Aorta (tissue), 5 donors: ENCODE measurements around the gene SOX8. TPM values are rescaled to one million over a fixed set of nuclear protein-coding genes. Genes with fewer than 3 reads are reported as not detected.

Experiments used
- ATAC-seq: fragments of 200-7000 bp; cut with Tn5 transposase; one replicate; pipeline ENCODE4 v1.9.1; 2022; ENCODE audit warnings: moderate library complexity; ENCODE audit not compliant: low FRiP score
- DNase-seq, 2 donors: peaks; one replicate each; pipeline ENCODE4 v3.0.0-alpha.2; 2020
- H3K27ac ChIP-seq, 2 donors: one replicate each; pipeline ENCODE4 v1.5.1; 2013; ENCODE audit warnings: low read length in 2 of 2, mild to moderate bottlenecking in 2 of 2, moderate library complexity in 2 of 2, control low read depth in 1 of 2, inconsistent platforms in 1 of 2, low read depth in 1 of 2
- H3K27me3 ChIP-seq, 2 donors: one replicate each; pipeline ENCODE4 v1.6.1; 2013; ENCODE audit warnings: control low read depth in 1 of 2, low read length in 1 of 2, mild to moderate bottlenecking in 1 of 2, moderate library complexity in 1 of 2; ENCODE audit not compliant: insufficient read depth in 2 of 2, control insufficient read depth in 1 of 2
- H3K36me3 ChIP-seq, 2 donors: one replicate each; pipeline ENCODE4 v1.6.1; 2013; ENCODE audit warnings: control low read depth in 1 of 2, low read length in 1 of 2, mild to moderate bottlenecking in 1 of 2; ENCODE audit not compliant: insufficient read depth in 2 of 2, control insufficient read depth in 1 of 2
- H3K4me1 ChIP-seq, 2 donors: one replicate each; pipeline ENCODE4 v1.6.1; 2013; ENCODE audit warnings: low read length in 2 of 2, control low read depth in 1 of 2, mild to moderate bottlenecking in 1 of 2, moderate library complexity in 1 of 2; ENCODE audit not compliant: insufficient read depth in 2 of 2, control insufficient read depth in 1 of 2
- H3K4me3 ChIP-seq, 2 donors: one replicate each; pipeline ENCODE4 v1.5.1; 2013; ENCODE audit warnings: low read length in 2 of 2, control low read depth in 1 of 2, mild to moderate bottlenecking in 1 of 2
- H3K9me3 ChIP-seq: one replicate; pipeline ENCODE4 v1.6.1; 2013; ENCODE audit warnings: mild to moderate bottlenecking, low read length; ENCODE audit not compliant: control insufficient read depth
- WGBS, 2 donors: extraction: QIAGEN DNeasy Blood & Tissue Kit; methylation state at CpG; one replicate each; pipeline ENCODE4 v1.1.7; 2013; 5-methylcytosine and 5-hydroxymethylcytosine counted together
- intact Hi-C, 2 donors: fragments of 100-400 bp; cut with DNase I; formaldehyde crosslinking; loops; one replicate each; pipeline versions ENCODE4 v1.14.2 to v1.15.0; 2022
- polyA plus RNA-seq, 2 donors: library from polyadenylated mRNA; stranded (reverse); fragments of 200-250 nt; gene quantifications; one replicate each; pipeline ENCODE4 v1.2.3, GENCODE V29; 2013
- total RNA-seq, 2 donors: library from RNA; stranded (reverse); fragmentation: NEBNext Ultra II Directional; extraction: Animal tissue kit (Norgen Biotek cat#: 25700); gene quantifications; one replicate each; pipeline ENCODE4 v1.2.1, GENCODE V29; 2021
- donor health status: healthy with polysubstance abuse.
- donor health status: Bipolar disorder and iron deficiency.
- donor health status: DM: no; HTN: no; CAD: no.
- donor health status: DM: no; HTN: no; CAD: no.
- donor health status: DM: yes; HTN: yes; CAD: no.

SOX8 gene
- total and polyA plus RNA-seq, 4 donors, result 1.0 to 7.0 (median 3.9) TPM

- intact Hi-C loops, result no loop called here
- Histone ChIP-seq H3K4me1 (no peaks in the 10 kb centered on the region), H3K27ac (no peak overlapping the region), H3K36me3 (no peaks in the 10 kb centered on the region), H3K4me3 (no peak overlapping the region), H3K27me3 (no peaks in the 10 kb centered on the region), H3K9me3 (no peaks in the 10 kb centered on the region)
- no peak for ATAC-seq
- no peak for DNase-seq
- WGBS, 2 donors, result 95% methylated on average over 51 to 78 of the region's 78 CpGs
These were observed 3.4 kb downstream of the SOX8 start for GRCh38 chr16:984736-985636.

- Histone ChIP-seq H3K9me3 (no peaks in the 10 kb centered on the region), H3K4me1 (no peaks in the 10 kb centered on the region), H3K27me3 (no peaks in the 10 kb centered on the region), H3K27ac (no peak overlapping the region), H3K4me3 (no peak overlapping the region), H3K36me3 (no peaks in the 10 kb centered on the region)
- intact Hi-C loops, result no loop called here
- no peak for ATAC-seq
- 92 to 93% methylated on average over 32 of the region's 32 CpGs for WGBS, 2 donors
- no peak for DNase-seq
These were observed 4.3 kb downstream of the SOX8 start for GRCh38 chr16:985646-986400.

- DNase-seq, result no peak
- no peaks in the 10 kb centered on the region for H3K36me3 ChIP-seq
- no peaks in the 10 kb centered on the region for H3K4me1 ChIP-seq
- H3K27me3 ChIP-seq, result no peaks in the 10 kb centered on the region
- intact Hi-C loops, result no loop called here
- no peak overlapping the region for H3K4me3 ChIP-seq
- H3K9me3 ChIP-seq, result no peaks in the 10 kb centered on the region
- 90 to 92% methylated on average over 8 of the region's 8 CpGs for WGBS, 2 donors
- H3K27ac ChIP-seq, result no peak overlapping the region
- no peak for ATAC-seq
These were observed 4.8 kb downstream of the SOX8 start for GRCh38 chr16:986411-986810.

GRCh38 chr16:986925-987582 lies 5.5 kb downstream of the SOX8 start:
- H3K27me3 ChIP-seq, result no peaks in the 10 kb centered on the region

GRCh38 chr16:987906-988305 lies 6.3 kb downstream of the SOX8 start:
- 3 to 9% methylated on average over 17 of the region's 17 CpGs for WGBS, 2 donors
- ATAC-seq (peak; percentile 55), DNase-seq (peak in 1 of 2 donors; percentile 64)
- H3K4me3 ChIP-seq, result no peak overlapping the region
- intact Hi-C loops, result no loop called here
- no peaks in the 10 kb centered on the region for H3K4me1 ChIP-seq
- H3K9me3 ChIP-seq, result no peaks in the 10 kb centered on the region
- H3K27me3 ChIP-seq, result no peaks in the 10 kb centered on the region
- no peak overlapping the region for H3K27ac ChIP-seq
- H3K36me3 ChIP-seq, result no peaks in the 10 kb centered on the region

More at GRCh38 chr16:986925-987582, 5.5 kb downstream of the SOX8 start:
- no peaks in the 10 kb centered on the region for H3K36me3 ChIP-seq
- H3K27ac ChIP-seq, result no peak overlapping the region
- intact Hi-C loops, result no loop called here
- H3K9me3 ChIP-seq, result no peaks in the 10 kb centered on the region
- 47 to 48% methylated on average over 44 of the region's 44 CpGs for WGBS, 2 donors
- no peak for ATAC-seq
- no peaks in the 10 kb centered on the region for H3K4me1 ChIP-seq
- H3K4me3 ChIP-seq, result no peak overlapping the region
- DNase-seq, result no peak

- Histone ChIP-seq H3K4me3 (no peak overlapping the region), H3K27ac (no peak overlapping the region), H3K27me3 (no peaks in the 10 kb centered on the region), H3K9me3 (no peaks in the 10 kb centered on the region), H3K4me1 (no peaks in the 10 kb centered on the region), H3K36me3 (no peaks in the 10 kb centered on the region)
- 47 to 53% methylated on average over 34 to 35 of the region's 35 CpGs for WGBS, 2 donors
- ATAC-seq (peak; percentile 2), DNase-seq (peak in 1 of 2 donors; percentile 75)
- intact Hi-C loops, result no loop called here
These were observed 7.1 kb downstream of the SOX8 start for GRCh38 chr16:988471-989353.

- WGBS, 2 donors, result 85 to 91% methylated on average over 11 of the region's 11 CpGs
- intact Hi-C loops, result no loop called here
- Histone ChIP-seq H3K36me3 (no peaks in the 10 kb centered on the region), H3K27me3 (no peaks in the 10 kb centered on the region), H3K4me1 (no peaks in the 10 kb centered on the region), H3K9me3 (no peaks in the 10 kb centered on the region), H3K4me3 (no peak overlapping the region), H3K27ac (no peak overlapping the region)
- no peak for ATAC-seq
- no peak for DNase-seq
These were observed 7.8 kb downstream of the SOX8 start for GRCh38 chr16:989354-989814.
